TTC549 (cell line): ENCODE measurements around the gene BMPR1A.
"Not testable (repeated sequence)": the region's sequence is repeated elsewhere in the genome, so short reads cannot be mapped to it uniquely, and the experiment has no call there.

Experiments used
- FAIRE-seq: peaks from 2 replicates; lab custom pipeline; 2012; peaks lifted over from hg19 to GRCh38; lab: Jason Lieb, UNC

Gene BMPR1A

GRCh38 chr10:86941991-86942421 is 185.6 kb downstream of the BMPR1A start:
- no peak for FAIRE-seq

- FAIRE-seq = no peak
These were observed 186.3 kb downstream of the BMPR1A start for GRCh38 chr10:86942441-86943315.

- no peak for FAIRE-seq
These were observed 187.1 kb downstream of the BMPR1A start for GRCh38 chr10:86943316-86944030.

GRCh38 chr10:86944031-86944419 is 187.6 kb downstream of the BMPR1A start:
- no peak for FAIRE-seq

- no peak for FAIRE-seq
These were observed 188.1 kb downstream of the BMPR1A start for GRCh38 chr10:86944471-86944870.

- FAIRE-seq = no peak
These were observed 188.5 kb downstream of the BMPR1A start for GRCh38 chr10:86944907-86945306.

- no peak for FAIRE-seq
These were observed 189.2 kb downstream of the BMPR1A start for GRCh38 chr10:86945361-86946212.

GRCh38 chr10:86946213-86947155 is 190.1 kb downstream of the BMPR1A start:
- FAIRE-seq = no peak

GRCh38 chr10:86947806-86948205 is 191.4 kb downstream of the BMPR1A start:
- FAIRE-seq = not testable (repeated sequence)

GRCh38 chr10:86950349-86950748 is 193.9 kb downstream of the BMPR1A start:
- FAIRE-seq = no peak

GRCh38 chr10:86951184-86951761 is 194.9 kb downstream of the BMPR1A start:
- FAIRE-seq = no peak

- FAIRE-seq = no peak
These were observed 195.7 kb downstream of the BMPR1A start for GRCh38 chr10:86952106-86952505.

- not testable (repeated sequence) for FAIRE-seq
These were observed 196.3 kb downstream of the BMPR1A start for GRCh38 chr10:86952697-86953096.

- FAIRE-seq = peak; percentile 91
These were observed 197.6 kb downstream of the BMPR1A start for GRCh38 chr10:86953747-86954680.

GRCh38 chr10:86954681-86955500 is 198.5 kb downstream of the BMPR1A start:
- FAIRE-seq = no peak

- FAIRE-seq = no peak
These were observed 199.2 kb downstream of the BMPR1A start for GRCh38 chr10:86955501-86956194.

- no peak for FAIRE-seq
These were observed 199.9 kb downstream of the BMPR1A start for GRCh38 chr10:86956195-86956847.
